SK-N-SH (cell line): ENCODE measurements around the gene SOCS3.

ENCODE experiments used
- CTCF ChIP-seq: fragments of 200-600 bp; sonication (generic); IDR thresholded peaks from 2 replicates; pipeline ENCODE4 v1.6.1; 2017; ENCODE audit warnings: antibody characterized with exemption, mild to moderate bottlenecking, moderate library complexity
- EP300 ChIP-seq, 2 experiments: IDR thresholded peaks; 2 replicates each; pipeline versions ENCODE4 v1.4.0 to v1.6.1; 2012; ENCODE audit warnings: borderline replicate concordance in 1 of 2, low read depth in 1 of 2, low read length in 1 of 2
- FOSL2 ChIP-seq: IDR thresholded peaks from 2 replicates; pipeline ENCODE4 v1.4.0; 2012; ENCODE audit warnings: low read depth, mild to moderate bottlenecking, moderate library complexity, borderline replicate concordance
- FOXM1 ChIP-seq: IDR thresholded peaks from 2 replicates; pipeline ENCODE4 v1.4.0; 2012; ENCODE audit warnings: low read depth, mild to moderate bottlenecking
- GABPA ChIP-seq: IDR thresholded peaks from 2 replicates; pipeline ENCODE4 v1.4.0; 2012; ENCODE audit warnings: low read depth, mild to moderate bottlenecking
- GATA2 ChIP-seq: sonication (generic); formaldehyde crosslinking; IDR thresholded peaks from 2 replicates; pipeline ENCODE4 v1.5.0; 2020; ENCODE audit warnings: mild to moderate bottlenecking, missing genetic modification reagents
- JUND ChIP-seq: IDR thresholded peaks from 2 replicates; pipeline ENCODE4 v1.4.0; 2012
- RAD21 ChIP-seq: IDR thresholded peaks from 2 replicates; pipeline ENCODE4 v1.6.1; 2012; ENCODE audit warnings: mild to moderate bottlenecking, low read length
- SMC3 ChIP-seq: IDR thresholded peaks from 2 replicates; pipeline ENCODE4 v1.6.1; 2012; ENCODE audit warnings: low read depth, low read length, improper control_type of control experiment
- YY1 ChIP-seq: IDR thresholded peaks from 2 replicates; pipeline ENCODE4 v1.4.0; 2012; ENCODE audit warnings: low read depth, mild to moderate bottlenecking

- no peak; the same call in 1 of the 2 replicates for TF ChIP-seq RAD21
- 0 out of 2 replicates have a peak, but pooled peaks have one; percentile 4 for TF ChIP-seq CTCF
- TF ChIP-seq GATA2 (CRISPR knock-in tag): no peak
- TF ChIP-seq JUND: no peak
- peak in 1 of 2 experiments; percentile 71; a peak in 2 of 4 replicates for TF ChIP-seq EP300 (IDR thresholded peaks at IDR 0.05; ENCODE audit: borderline replicate concordance in 1 of 2, low read depth in 1 of 2, low read length in 1 of 2)
- TF ChIP-seq YY1: 0 out of 2 replicates have a peak, but pooled peaks have one; percentile 0
- no peak for TF ChIP-seq FOXM1
- TF ChIP-seq GABPA: no peak
- no peak for TF ChIP-seq FOSL2
- TF ChIP-seq SMC3: 0 out of 2 replicates have a peak, but pooled peaks have one; percentile 2
These were observed 16.7 kb downstream of the SOCS3 start for GRCh38 chr17:78343187-78343542.
